ENCODE measurements around the gene PRKN. TPM values are rescaled to one million over a fixed set of nuclear protein-coding genes. Genes with fewer than 3 reads are reported as not detected.
A peak's percentile ranks its signal among the peaks of the same experiment; 100 is the strongest.

The PRKN gene
- total RNA-seq, 1 donor from 2014 or later, result 1.2 TPM

- Histone ChIP-seq H3K36me3 (ENCODE audit: control insufficient read depth, insufficient read depth, low read length) (no peaks in the 10 kb centered on the region), H3K4me3 (ENCODE audit: low read depth, low read length) (no peak overlapping the region), H3K27me3 (ENCODE audit: control insufficient read depth, insufficient read depth, low read length) (no peaks in the 10 kb centered on the region)
- TF ChIP-seq CTCF (IDR thresholded peaks at IDR 0.05; ENCODE audit: insufficient read depth, low read length, poor library complexity, severe bottlenecking), result no peak
- peak; percentile 29 for DNase-seq (ENCODE audit: low read depth)
Observed at GRCh38 chr6:162244031-162244430, 483.5 kb downstream of the PRKN start.

- DNase-seq (ENCODE audit: low read depth), result no peak
- Histone ChIP-seq H3K4me3 (ENCODE audit: low read depth, low read length) (no peak overlapping the region), H3K27me3 (ENCODE audit: control insufficient read depth, insufficient read depth, low read length) (no peaks in the 10 kb centered on the region), H3K36me3 (ENCODE audit: control insufficient read depth, insufficient read depth, low read length) (no peaks in the 10 kb centered on the region)
- TF ChIP-seq CTCF (IDR thresholded peaks at IDR 0.05; ENCODE audit: insufficient read depth, low read length, poor library complexity, severe bottlenecking), result no peak
Observed at GRCh38 chr6:162242915-162243314, 484.7 kb downstream of the PRKN start.

GRCh38 chr6:162239330-162239729 lies 488.2 kb downstream of the PRKN start:
- DNase-seq (ENCODE audit: low read depth), result no peak
- H3K36me3 ChIP-seq (ENCODE audit: control insufficient read depth, insufficient read depth, low read length), result no peaks in the 10 kb centered on the region
- H3K4me3 ChIP-seq (ENCODE audit: low read depth, low read length), result no peak overlapping the region
- no peak for TF ChIP-seq CTCF (IDR thresholded peaks at IDR 0.05; ENCODE audit: insufficient read depth, low read length, poor library complexity, severe bottlenecking)
- H3K27me3 ChIP-seq (ENCODE audit: control insufficient read depth, insufficient read depth, low read length), result no peaks in the 10 kb centered on the region

- Histone ChIP-seq H3K27me3 (ENCODE audit: control insufficient read depth, insufficient read depth, low read length) (no peaks in the 10 kb centered on the region), H3K4me3 (ENCODE audit: low read depth, low read length) (no peak overlapping the region), H3K36me3 (ENCODE audit: control insufficient read depth, insufficient read depth, low read length) (no peaks in the 10 kb centered on the region)
- DNase-seq (ENCODE audit: low read depth), result no peak
- no peak for TF ChIP-seq CTCF (IDR thresholded peaks at IDR 0.05; ENCODE audit: insufficient read depth, low read length, poor library complexity, severe bottlenecking)
Observed at GRCh38 chr6:162238675-162239074, 488.9 kb downstream of the PRKN start.

- H3K4me3 ChIP-seq (ENCODE audit: low read depth, low read length), result no peak overlapping the region
- TF ChIP-seq CTCF (IDR thresholded peaks at IDR 0.05; ENCODE audit: insufficient read depth, low read length, poor library complexity, severe bottlenecking), result no peak
- no peaks in the 10 kb centered on the region for H3K27me3 ChIP-seq (ENCODE audit: control insufficient read depth, insufficient read depth, low read length)
- DNase-seq (ENCODE audit: low read depth), result no peak
- H3K36me3 ChIP-seq (ENCODE audit: control insufficient read depth, insufficient read depth, low read length), result no peaks in the 10 kb centered on the region
Observed at GRCh38 chr6:162237331-162237730, 490.2 kb downstream of the PRKN start.

- TF ChIP-seq CTCF (IDR thresholded peaks at IDR 0.05; ENCODE audit: insufficient read depth, low read length, poor library complexity, severe bottlenecking), result no peak
- Histone ChIP-seq H3K4me3 (ENCODE audit: low read depth, low read length) (no peak overlapping the region), H3K27me3 (ENCODE audit: control insufficient read depth, insufficient read depth, low read length) (no peaks in the 10 kb centered on the region), H3K36me3 (ENCODE audit: control insufficient read depth, insufficient read depth, low read length) (no peaks in the 10 kb centered on the region)
- DNase-seq (ENCODE audit: low read depth), result no peak
Observed at GRCh38 chr6:162234631-162235030, 492.9 kb downstream of the PRKN start.

Measured in kidney epithelial cell (primary cell).